Endothelial cell of umbilical vein (primary cell): ENCODE data around the gene SLC39A13. TPM values are rescaled to one million over a fixed set of nuclear protein-coding genes. Genes with fewer than 3 reads are reported as not detected.

Experiments used
- BruUV-seq: library from RNA; stranded (reverse); fragments of 400-500 nt; replicated peaks from 2 replicates; lab custom pipeline; 2021; lab: Mats Ljungman, UMichigan
- CTCF ChIA-PET: fragments of 300-600, 350-600 bp; sonication (Branson Sonifier 250); formaldehyde crosslinking; loops from one replicate; lab custom pipeline; 2021; ENCODE audit warnings: antibody characterized with exemption, inconsistent platforms; lab: Charles Lee
- POLR2A ChIA-PET: fragments of 300-600, 350-600 bp; sonication (Branson Sonifier 250); formaldehyde crosslinking; loops from one replicate; lab custom pipeline; 2021; ENCODE audit warnings: antibody characterized with exemption, inconsistent platforms; lab: Charles Lee
- DNase-seq: peaks from one replicate; pipeline ENCODE4 v3.0.0-alpha.2; 2011; ENCODE audit warnings: low read depth, low spot score
- FAIRE-seq: peaks from 2 replicates; lab custom pipeline; 2011; peaks lifted over from hg19 to GRCh38; lab: Jason Lieb, UNC
- H2AFZ ChIP-seq: 2 replicates; pipeline ENCODE4 v1.6.0; 2012; ENCODE audit warnings: low read depth, low read length, control low read depth, inconsistent platforms
- H3K27ac ChIP-seq: 2 replicates; pipeline ENCODE4 v1.5.1; 2011; ENCODE audit warnings: low read depth, mild to moderate bottlenecking, control low read depth, low read length, moderate library complexity; ENCODE audit not compliant: insufficient read depth
- H3K27me3 ChIP-seq, 2 experiments: 2 replicates each; pipeline versions ENCODE4 v1.6.0 to v1.6.1; 2011; ENCODE audit warnings: low read length in 2 of 2, mixed read lengths in 1 of 2; ENCODE audit not compliant: control insufficient read depth in 2 of 2, insufficient read depth in 2 of 2
- H3K36me3 ChIP-seq, 2 experiments: 2 replicates in 1 of 2; 3 replicates in 1 of 2; pipeline ENCODE4 v1.5.1; 2011; ENCODE audit warnings: low read length in 2 of 2, mild to moderate bottlenecking in 1 of 2, moderate library complexity in 1 of 2; ENCODE audit not compliant: control insufficient read depth in 2 of 2, insufficient read depth in 2 of 2; ENCODE audit errors: extremely low read depth in 1 of 2
- H3K4me1 ChIP-seq: 3 replicates; pipeline ENCODE4 v1.5.1; 2011; ENCODE audit warnings: mild to moderate bottlenecking, low read length; ENCODE audit not compliant: control insufficient read depth, insufficient read depth; ENCODE audit errors: extremely low read depth
- H3K4me2 ChIP-seq: 2 replicates; pipeline ENCODE4 v1.6.1; 2011; ENCODE audit warnings: low read length, control low read depth, mixed read lengths; ENCODE audit not compliant: insufficient read depth
- H3K4me3 ChIP-seq, 3 experiments: fragments of 200-600 bp in 1 of 3; sonication (generic), shearing (Covaris generic) in 1 of 3; replicated peaks in 1 of 3; 2 replicates each; pipeline ENCODE4 v1.5.1; 2011 to 2016; ENCODE audit warnings: control low read depth in 3 of 3, low read length in 3 of 3, mild to moderate bottlenecking in 2 of 3, inconsistent platforms in 1 of 3, low read depth in 1 of 3, moderate library complexity in 1 of 3; ENCODE audit not compliant: insufficient read depth in 1 of 3
- H3K79me2 ChIP-seq: 2 replicates; pipeline ENCODE4 v1.6.0; 2012; ENCODE audit warnings: low read length, inconsistent platforms; ENCODE audit not compliant: control insufficient read depth, insufficient read depth
- H3K9ac ChIP-seq: replicated peaks from 2 replicates; pipeline ENCODE3; 2011; ENCODE audit warnings: low read length, control low read depth; ENCODE audit not compliant: insufficient read depth; ENCODE audit errors: extremely low read depth
- H3K9me1 ChIP-seq: replicated peaks from 3 replicates; pipeline ENCODE4 v1.6.0; 2011; ENCODE audit warnings: mild to moderate bottlenecking, low read length; ENCODE audit not compliant: control insufficient read depth, insufficient read depth; ENCODE audit errors: extremely low read depth
- H3K9me3 ChIP-seq: replicated peaks from 2 replicates; pipeline ENCODE4 v1.5.1; 2012; ENCODE audit warnings: low read length, inconsistent platforms; ENCODE audit not compliant: control insufficient read depth, insufficient read depth
- H4K20me1 ChIP-seq: replicated peaks from 2 replicates; pipeline ENCODE3; 2011; ENCODE audit warnings: mild to moderate bottlenecking, low read length; ENCODE audit not compliant: control insufficient read depth, insufficient read depth; ENCODE audit errors: extremely low read depth
- EZH2 ChIP-seq: IDR thresholded peaks from 2 replicates; pipeline ENCODE4 v1.6.1; 2012; ENCODE audit warnings: borderline replicate concordance, low read depth, mild to moderate bottlenecking, moderate library complexity, low read length, inconsistent platforms; ENCODE audit not compliant: severe bottlenecking
- FOS ChIP-seq: IDR thresholded peaks from 2 replicates; pipeline ENCODE4 v1.6.1; 2011; ENCODE audit warnings: mild to moderate bottlenecking, low read length, moderate library complexity, borderline replicate concordance; ENCODE audit not compliant: insufficient read depth
- GATA2 ChIP-seq: IDR thresholded peaks from 2 replicates; pipeline ENCODE4 v1.7.0; 2011; ENCODE audit warnings: low read depth, mild to moderate bottlenecking, moderate library complexity, mixed read lengths, low read length; ENCODE audit not compliant: insufficient read length, insufficient read depth
- JUN ChIP-seq: IDR thresholded peaks from 2 replicates; pipeline ENCODE4 v1.6.1; 2011; ENCODE audit warnings: borderline replicate concordance, low read depth; ENCODE audit not compliant: insufficient read length, insufficient read depth
- MYC ChIP-seq: IDR thresholded peaks from one replicate; pipeline ENCODE4 v1.6.1; 2011; ENCODE audit warnings: mild to moderate bottlenecking, low read depth, low read length
- POLR2A ChIP-seq: IDR thresholded peaks from 2 replicates; pipeline ENCODE4 v1.6.1; 2012; ENCODE audit warnings: low read depth, mild to moderate bottlenecking, control low read depth, low read length
- POLR2AphosphoS5 ChIP-seq: IDR thresholded peaks from 2 replicates; pipeline ENCODE4 v1.6.1; 2012; ENCODE audit warnings: low read depth, mild to moderate bottlenecking, control low read depth, low read length, moderate library complexity; ENCODE audit not compliant: insufficient read depth
- dilution Hi-C: fragments of 300-500 bp; cut with MboI; formaldehyde crosslinking; loops from one replicate; pipeline ENCODE4 v1.15.0; 2019; ENCODE audit warnings: low sequenced_read_pairs; ENCODE audit not compliant: extremely low pct_ligation_motif_present
- intact Hi-C: fragments of 100-400 bp; cut with micrococcal nuclease; formaldehyde crosslinking; loops from one replicate; pipeline ENCODE4 v1.10.0; 2022
- polyA plus RNA-seq, 4 experiments: library from polyadenylated mRNA; depleted of rRNA in 3 of 4; stranded (reverse) in 3 of 4; unstranded in 1 of 4; fragments of >200 nt; gene quantifications; 2 replicates each; pipeline versions ENCODE4 v1.2.1 to v1.2.3, GENCODE V29; 2011 to 2012; ENCODE audit warnings: missing spikeins in 1 of 4
- total RNA-seq: library from RNA; stranded (reverse); gene quantifications from 2 replicates; pipeline ENCODE4 v1.2.3, GENCODE V29; 2021
- TF ChIP-seq, protein P1 (sequence below), 2 donors: IDR thresholded peaks; 1 replicate in 1 of 2; 2 replicates in 1 of 2; pipeline ENCODE4 v1.5.1; 2011; ENCODE audit warnings: low read length in 2 of 2, mild to moderate bottlenecking in 2 of 2, moderate library complexity in 2 of 2, control low read depth in 1 of 2, inconsistent platforms in 1 of 2, low read depth in 1 of 2; ENCODE audit not compliant: insufficient read depth in 1 of 2; ENCODE audit errors: extremely low read depth in 1 of 2
- TF ChIP-seq, protein P2 (sequence below): IDR thresholded peaks from 2 replicates; pipeline ENCODE4 v1.6.1; 2011; ENCODE audit not compliant: insufficient read depth, insufficient read length

SLC39A13 gene
- total and polyA plus RNA-seq, 2 donors (not counting 3 experiments of a cell fraction or from before 2014, with no cell fraction given) = 91.9 to 94.3 TPM

DNA sequence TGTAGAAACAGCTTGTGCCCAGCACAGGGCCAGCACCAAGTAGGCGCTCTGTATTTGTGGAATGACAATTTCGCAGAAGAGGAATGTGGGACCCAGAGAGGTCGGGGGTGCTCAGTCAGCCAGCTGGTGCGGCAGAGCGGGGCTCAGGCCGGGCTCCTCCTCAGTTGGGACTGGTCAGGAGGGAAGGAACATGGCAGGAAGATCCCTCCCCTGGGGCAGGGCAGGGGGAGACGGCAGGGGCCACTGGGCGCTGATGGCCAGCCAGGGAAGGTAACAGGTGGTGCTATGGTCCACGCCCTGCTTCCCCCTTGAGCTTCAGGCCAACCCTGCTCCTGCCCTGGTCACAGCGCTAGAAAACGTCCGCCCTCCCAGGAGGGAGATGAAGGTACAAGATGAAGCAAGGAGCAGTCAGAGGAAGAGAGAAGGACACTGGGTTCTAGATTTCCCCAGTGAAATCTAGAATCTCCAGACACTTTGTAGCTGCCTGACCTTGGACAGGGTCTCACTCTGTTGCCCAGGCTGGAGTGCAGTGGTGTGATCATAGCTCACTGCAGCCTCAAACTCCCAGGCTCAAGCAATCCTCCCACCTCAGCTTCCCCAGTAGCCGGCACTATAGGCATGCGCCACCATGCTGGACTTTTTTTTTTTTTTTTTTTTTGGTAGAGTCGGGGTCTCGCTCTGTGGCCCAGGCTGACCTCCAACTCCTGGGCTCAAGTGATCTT, 16.5 kb upstream of the SLC39A13 start:
- FAIRE-seq (no peak), DNase-seq (no peak)
- no TSS peak for BruUV-seq
- no peaks in the 10 kb centered on the region for H4K20me1 ChIP-seq
- intact Hi-C loops (no loop called here), dilution Hi-C loops (no loop called here)
- TF ChIP-seq POLR2A = no peak
- TF ChIP-seq, protein P1, sequence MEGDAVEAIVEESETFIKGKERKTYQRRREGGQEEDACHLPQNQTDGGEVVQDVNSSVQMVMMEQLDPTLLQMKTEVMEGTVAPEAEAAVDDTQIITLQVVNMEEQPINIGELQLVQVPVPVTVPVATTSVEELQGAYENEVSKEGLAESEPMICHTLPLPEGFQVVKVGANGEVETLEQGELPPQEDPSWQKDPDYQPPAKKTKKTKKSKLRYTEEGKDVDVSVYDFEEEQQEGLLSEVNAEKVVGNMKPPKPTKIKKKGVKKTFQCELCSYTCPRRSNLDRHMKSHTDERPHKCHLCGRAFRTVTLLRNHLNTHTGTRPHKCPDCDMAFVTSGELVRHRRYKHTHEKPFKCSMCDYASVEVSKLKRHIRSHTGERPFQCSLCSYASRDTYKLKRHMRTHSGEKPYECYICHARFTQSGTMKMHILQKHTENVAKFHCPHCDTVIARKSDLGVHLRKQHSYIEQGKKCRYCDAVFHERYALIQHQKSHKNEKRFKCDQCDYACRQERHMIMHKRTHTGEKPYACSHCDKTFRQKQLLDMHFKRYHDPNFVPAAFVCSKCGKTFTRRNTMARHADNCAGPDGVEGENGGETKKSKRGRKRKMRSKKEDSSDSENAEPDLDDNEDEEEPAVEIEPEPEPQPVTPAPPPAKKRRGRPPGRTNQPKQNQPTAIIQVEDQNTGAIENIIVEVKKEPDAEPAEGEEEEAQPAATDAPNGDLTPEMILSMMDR (IDR thresholded peaks at IDR 0.05; ENCODE audit: extremely low read depth in 1 of 2, insufficient read depth in 1 of 2, low read depth in 1 of 2, low read length in 2 of 2) = no peak
- no peak for TF ChIP-seq JUN
- TF ChIP-seq EZH2 = no peak
- no peak for TF ChIP-seq POLR2AphosphoS5
- TF ChIP-seq MYC = no peak
- no peak for TF ChIP-seq GATA2
- no peak for TF ChIP-seq FOS
- TF ChIP-seq, protein P2, sequence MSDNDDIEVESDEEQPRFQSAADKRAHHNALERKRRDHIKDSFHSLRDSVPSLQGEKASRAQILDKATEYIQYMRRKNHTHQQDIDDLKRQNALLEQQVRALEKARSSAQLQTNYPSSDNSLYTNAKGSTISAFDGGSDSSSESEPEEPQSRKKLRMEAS = no peak
- no peaks in the 10 kb centered on the region for H3K9me1 ChIP-seq
- no peaks in the 10 kb centered on the region for H3K79me2 ChIP-seq
- no peak overlapping the region for H3K9ac ChIP-seq
- no peaks in the 10 kb centered on the region for H3K27me3 ChIP-seq
- no peak overlapping the region for H3K4me3 ChIP-seq
- CTCF ChIA-PET = interaction anchor here (0.9 to 5.5 kb wide), 3 partner anchors 18 to 37 kb away, joined by 3 to 76 read pairs (median 4); no protein-coding TSS in a partner anchor
- H3K4me1 ChIP-seq = peaks cover 21% of the 10 kb centered on the region
- H3K27ac ChIP-seq = no peak overlapping the region
- no peak overlapping the region for H2AFZ ChIP-seq
- H3K36me3 ChIP-seq = no peaks in the 10 kb centered on the region
- no peaks in the 10 kb centered on the region for H3K9me3 ChIP-seq
- no peak overlapping the region for H3K4me2 ChIP-seq
- POLR2A ChIA-PET = no interaction called here
